H9 (cell line): ENCODE data around the gene MTCH1. TPM values are rescaled to one million over a fixed set of nuclear protein-coding genes. Genes with fewer than 3 reads are reported as not detected.

Experiments
- DNase-seq: peaks from one replicate; pipeline ENCODE4 v3.0.0-alpha.2; 2017
- H2AFZ ChIP-seq: one replicate; pipeline ENCODE4 v1.6.1; 2013; ENCODE audit warnings: mild to moderate bottlenecking, low read length, control low read depth, moderate library complexity
- H2AK5ac ChIP-seq: 2 replicates; pipeline ENCODE4 v1.6.1; 2013; ENCODE audit warnings: low read length, control low read depth, mixed read lengths; ENCODE audit not compliant: insufficient read length
- H2BK120ac ChIP-seq: one replicate; pipeline ENCODE4 v1.6.1; 2013; ENCODE audit warnings: low read depth, mild to moderate bottlenecking, low read length, control low read depth, inconsistent platforms; ENCODE audit not compliant: poor library complexity, severe bottlenecking
- H2BK12ac ChIP-seq: 2 replicates; pipeline ENCODE4 v1.6.1; 2013; ENCODE audit warnings: low read length, control low read depth, mixed read lengths, low read depth; ENCODE audit not compliant: insufficient read length
- H2BK15ac ChIP-seq: 2 replicates; pipeline ENCODE4 v1.6.1; 2013; ENCODE audit warnings: low read depth, low read length, control low read depth
- H2BK20ac ChIP-seq: one replicate; pipeline ENCODE4 v1.6.1; 2013; ENCODE audit warnings: low read depth, mild to moderate bottlenecking, low read length, control low read depth, inconsistent platforms; ENCODE audit not compliant: poor library complexity, severe bottlenecking
- H2BK5ac ChIP-seq: 2 replicates; pipeline ENCODE4 v1.6.1; 2013; ENCODE audit warnings: low read length, control low read depth, mixed read lengths; ENCODE audit not compliant: insufficient read length
- H3K14ac ChIP-seq: 2 replicates; pipeline ENCODE4 v1.6.1; 2013; ENCODE audit warnings: low read length, control low read depth; ENCODE audit not compliant: insufficient read depth
- H3K18ac ChIP-seq: 2 replicates; pipeline ENCODE4 v1.6.1; 2013; ENCODE audit warnings: low read depth, mild to moderate bottlenecking, mixed read lengths, low read length, control low read depth; ENCODE audit not compliant: insufficient read length
- H3K23ac ChIP-seq: 2 replicates; pipeline ENCODE4 v1.6.1; 2013; ENCODE audit warnings: low read length, control low read depth, mixed read lengths, low read depth; ENCODE audit not compliant: insufficient read length
- H3K23me2 ChIP-seq: 2 replicates; pipeline ENCODE4 v1.6.1; 2013; ENCODE audit warnings: low read depth, mild to moderate bottlenecking, mixed read lengths, low read length, control low read depth; ENCODE audit not compliant: insufficient read length, poor library complexity, severe bottlenecking
- H3K27ac ChIP-seq: 2 replicates; pipeline ENCODE4 v1.5.1; 2013; ENCODE audit warnings: low read length, control low read depth, mixed read lengths, low read depth; ENCODE audit not compliant: insufficient read length
- H3K27me3 ChIP-seq: 2 replicates; pipeline ENCODE4 v1.6.1; 2013; ENCODE audit warnings: low read length, control low read depth, inconsistent platforms; ENCODE audit not compliant: insufficient read depth
- H3K4ac ChIP-seq: 2 replicates; pipeline ENCODE4 v1.6.1; 2013; ENCODE audit warnings: low read depth, mild to moderate bottlenecking, control low read depth, inconsistent platforms, low read length, moderate library complexity
- H3K4me1 ChIP-seq: 2 replicates; pipeline ENCODE4 v1.6.1; 2013; ENCODE audit warnings: low read length, control low read depth, inconsistent platforms; ENCODE audit not compliant: insufficient read depth
- H3K4me2 ChIP-seq: 2 replicates; pipeline ENCODE4 v1.6.1; 2013; ENCODE audit warnings: low read length, control low read depth, mixed read lengths; ENCODE audit not compliant: insufficient read length, insufficient read depth
- H3K56ac ChIP-seq: 2 replicates; pipeline ENCODE4 v1.6.1; 2013; ENCODE audit warnings: low read depth, mild to moderate bottlenecking, mixed read lengths, low read length, control low read depth; ENCODE audit not compliant: insufficient read length
- H3K79me1 ChIP-seq: 2 replicates; pipeline ENCODE4 v1.6.1; 2013; ENCODE audit warnings: low read depth, mild to moderate bottlenecking, moderate library complexity, low read length, control low read depth, inconsistent platforms; ENCODE audit not compliant: insufficient read depth, poor library complexity, severe bottlenecking
- H3K79me2 ChIP-seq: 2 replicates; pipeline ENCODE4 v1.6.1; 2013; ENCODE audit warnings: low read length, control low read depth, inconsistent platforms; ENCODE audit not compliant: insufficient read depth
- H3K9ac ChIP-seq: 2 replicates; pipeline ENCODE4 v1.6.1; 2013; ENCODE audit warnings: low read length, control low read depth, mixed read lengths; ENCODE audit not compliant: insufficient read length; ENCODE audit errors: extremely low read depth
- H3K9me3 ChIP-seq: one replicate; pipeline ENCODE4 v1.6.1; 2013; ENCODE audit warnings: low read depth, low read length, inconsistent platforms; ENCODE audit not compliant: control insufficient read depth
- H3T11ph ChIP-seq: one replicate; pipeline ENCODE4 v1.6.1; 2013; ENCODE audit warnings: mild to moderate bottlenecking, low read length, control low read depth, inconsistent platforms
- H4K20me1 ChIP-seq: one replicate; pipeline ENCODE4 v1.6.1; 2013; ENCODE audit not compliant: control insufficient read depth, insufficient read length, insufficient read depth
- H4K5ac ChIP-seq: 2 replicates; pipeline ENCODE4 v1.6.1; 2013; ENCODE audit warnings: low read depth, mild to moderate bottlenecking, mixed read lengths, low read length, control low read depth; ENCODE audit not compliant: insufficient read length
- H4K8ac ChIP-seq: replicated peaks from 2 replicates; pipeline ENCODE4 v1.6.1; 2013; ENCODE audit warnings: low read length, control low read depth, mixed read lengths, low read depth; ENCODE audit not compliant: insufficient read length
- H4K91ac ChIP-seq: 2 replicates; pipeline ENCODE4 v1.6.1; 2013; ENCODE audit warnings: low read depth, mild to moderate bottlenecking, moderate library complexity, mixed read lengths, low read length, control low read depth; ENCODE audit not compliant: insufficient read length
- H3K27ac Mint-ChIP-seq, 3 experiments: 2 replicates in 2 of 3; 3 replicates in 1 of 3; pipeline ENCODE4 v1.8.0; 2020 to 2021; ENCODE audit warnings: mixed read lengths in 3 of 3, mild to moderate bottlenecking in 1 of 3, moderate library complexity in 1 of 3
- H3K27me3 Mint-ChIP-seq: 2 replicates; pipeline ENCODE4 v1.8.0; 2021; ENCODE audit warnings: low read depth, mild to moderate bottlenecking, moderate library complexity, mixed read lengths
- H3K36me3 Mint-ChIP-seq, 3 experiments: 2 replicates in 2 of 3; 3 replicates in 1 of 3; pipeline ENCODE4 v1.8.0; 2020 to 2021; ENCODE audit warnings: low read depth in 3 of 3, mixed read lengths in 3 of 3; ENCODE audit not compliant: insufficient read depth in 1 of 3
- H3K4me1 Mint-ChIP-seq, 2 experiments: 2 replicates each; pipeline ENCODE4 v1.8.0; 2020; ENCODE audit warnings: mixed read lengths in 2 of 2
- H3K4me3 Mint-ChIP-seq, 2 experiments: 2 replicates in 1 of 2; 3 replicates in 1 of 2; pipeline ENCODE4 v1.8.0; 2020 to 2021; ENCODE audit warnings: mild to moderate bottlenecking in 2 of 2, mixed read lengths in 2 of 2, moderate library complexity in 1 of 2
- H3K9me3 Mint-ChIP-seq, 2 experiments: 2 replicates in 1 of 2; 3 replicates in 1 of 2; pipeline ENCODE4 v1.8.0; 2020; ENCODE audit warnings: mild to moderate bottlenecking in 2 of 2, mixed read lengths in 2 of 2, moderate library complexity in 1 of 2
- CTCF ChIP-seq: fragments of 200-600 bp; sonication (generic); conservative IDR thresholded peaks from 3 replicates; pipeline ENCODE4 v1.8.0; 2021; ENCODE audit warnings: antibody characterized with exemption, mild to moderate bottlenecking
- WGBS: extraction: QIAGEN DNeasy Blood & Tissue Kit; methylation state at CpG from one replicate; pipeline ENCODE4 v1.1.7; 2013; ENCODE audit warnings: missing lambda C conversion rate, low lambda C conversion rate, mixed read lengths; ENCODE audit not compliant: insufficient read length; ENCODE audit errors: extremely low coverage; 5-methylcytosine and 5-hydroxymethylcytosine counted together
- total RNA-seq: library from RNA; stranded (reverse); gene quantifications from 2 replicates; pipeline ENCODE4 v1.2.1, GENCODE V29; 2021

The MTCH1 gene
- total RNA-seq, 1 experiment from 2014 or later, result 200 TPM

GRCh38 chr6:36945301-36945700 is 40.7 kb downstream of the MTCH1 start:
- Histone ChIP-seq H3K4me2 (no peak overlapping the region), H3K27ac (no peak overlapping the region), H3K4ac (no peak overlapping the region), H3K9ac (no peak overlapping the region), H3K14ac (no peak overlapping the region), H3K18ac (no peak overlapping the region), H2BK5ac (no peak overlapping the region), H3T11ph (no peak overlapping the region), H3K4me1 (peaks cover 4% of the 10 kb centered on the region), H2BK12ac (no peak overlapping the region), H4K20me1 (no peaks in the 10 kb centered on the region), H2AK5ac (no peak overlapping the region), H3K79me2 (no peaks in the 10 kb centered on the region), H3K23me2 (no peaks in the 10 kb centered on the region), H4K8ac (no peak overlapping the region), H3K9me3 (no peaks in the 10 kb centered on the region), H2BK15ac (no peak overlapping the region), H4K5ac (no peak overlapping the region), H3K79me1 (no peaks in the 10 kb centered on the region), H3K56ac (no peak overlapping the region), H2AFZ (no peak overlapping the region), H3K23ac (no peak overlapping the region), H4K91ac (no peak overlapping the region), H3K27me3 (no peaks in the 10 kb centered on the region), H2BK20ac (no peak overlapping the region), H2BK120ac (no peak overlapping the region)
- H3K27me3 Mint-ChIP-seq, result peaks cover 6% of the 10 kb centered on the region; the same call in 1 of the 2 replicates
- no CpG with 5 or more reads among the region's 4 CpGs for WGBS
- H3K9me3 Mint-ChIP-seq, result peaks cover 12 to 16% of the 10 kb centered on the region in 2 experiments; a peak in 3 of 5 replicates
- peaks cover 19 to 24% of the 10 kb centered on the region in 2 experiments for H3K4me1 Mint-ChIP-seq
- H3K4me3 Mint-ChIP-seq, result no peak overlapping the region
- no peak for DNase-seq
- no peak for TF ChIP-seq CTCF
- peaks cover under 1 to 9% (median 3%) of the 10 kb centered on the region in 3 experiments; a peak in 3 of 7 replicates for H3K36me3 Mint-ChIP-seq
- H3K27ac Mint-ChIP-seq, result no peak overlapping the region
